HFF-Myc (cell line): ENCODE measurements around the gene PATE2.

Experiments
- DNase-seq: peaks from one replicate; pipeline ENCODE4 v3.0.0-alpha.2; 2011; ENCODE audit warnings: low read depth; ENCODE audit errors: extremely low read depth
- H3K4me3 ChIP-seq: replicated peaks from 2 replicates; pipeline ENCODE4 v1.5.1; 2011; ENCODE audit warnings: low read depth, mild to moderate bottlenecking, control low read depth, low read length
- CTCF ChIP-seq: IDR thresholded peaks from 2 replicates; pipeline ENCODE4 v1.5.1; 2012; ENCODE audit warnings: mild to moderate bottlenecking, low read depth, low read length, control low read depth; ENCODE audit errors: missing control alignments

Gene PATE2

GRCh38 chr11:125778728-125779127 is at the start of gene PATE2:
PATE2 (minus strand) TSS chr11:125778828; CDS start chr11:125778773, 55 bp downstream.
- H3K4me3 ChIP-seq = no peak within 1 kb of the TSS
- TF ChIP-seq CTCF = no peak
- DNase-seq = no peak

GRCh38 chr11:125807909-125808308 is 29.3 kb upstream of the PATE2 start:
- DNase-seq = no peak
- H3K4me3 ChIP-seq = no peak overlapping the region
- no peak for TF ChIP-seq CTCF

GRCh38 chr11:125802387-125802786 is 23.8 kb upstream of the PATE2 start:
- DNase-seq = no peak
- no peak overlapping the region for H3K4me3 ChIP-seq
- TF ChIP-seq CTCF = no peak

- no peak overlapping the region for H3K4me3 ChIP-seq
- TF ChIP-seq CTCF = no peak
- DNase-seq = no peak
Measured at GRCh38 chr11:125799808-125800207, 21.2 kb upstream of the PATE2 start.

GRCh38 chr11:125797641-125798040 is 19.0 kb upstream of the PATE2 start:
- DNase-seq = no peak
- no peak overlapping the region for H3K4me3 ChIP-seq
- TF ChIP-seq CTCF = no peak

- no peak for TF ChIP-seq CTCF
- no peak for DNase-seq
Measured at GRCh38 chr11:125790825-125791224, 12.2 kb upstream of the PATE2 start.

GRCh38 chr11:125787827-125788226 is 9.2 kb upstream of the PATE2 start, which contains the start of gene PATE3:
PATE3 (plus strand) TSS chr11:125788127; CDS start chr11:125788152, 25 bp downstream.
- TF ChIP-seq CTCF = no peak
- H3K4me3 ChIP-seq = no peak within 1 kb of the TSS
- DNase-seq = no peak

More at GRCh38 chr11:125790825-125791224, 12.2 kb upstream of the PATE2 start:
- no peak overlapping the region for H3K4me3 ChIP-seq
